Measurements from ENCODE around the gene RLF.
"Not testable (repeated sequence)": the region's sequence is repeated elsewhere in the genome, so short reads cannot be mapped to it uniquely, and the experiment has no call there.

Gene RLF

GRCh38 chr1:40210511-40211204, 49.5 kb downstream of the RLF start:
- no peak for DNase-seq (ENCODE audit: low read depth)
- no peak overlapping the region for H3K4me3 ChIP-seq (ENCODE audit: low read depth, low read length)
- no peak for TF ChIP-seq CTCF (IDR thresholded peaks at IDR 0.05; ENCODE audit: insufficient read depth, low read depth, low read length, missing control alignments)

- no peak overlapping the region for H3K4me3 ChIP-seq (ENCODE audit: low read depth, low read length)
- TF ChIP-seq CTCF (IDR thresholded peaks at IDR 0.05; ENCODE audit: insufficient read depth, low read depth, low read length, missing control alignments) = no peak
- DNase-seq (ENCODE audit: low read depth) = no peak
Measured at GRCh38 chr1:40218333-40218732, 57.1 kb downstream of the RLF start.

GRCh38 chr1:40221471-40221905, 60.3 kb downstream of the RLF start:
- not testable (repeated sequence) for DNase-seq (ENCODE audit: low read depth); H3K4me3 ChIP-seq (ENCODE audit: low read depth, low read length)

- DNase-seq (ENCODE audit: low read depth) = no peak
- no peak overlapping the region for H3K4me3 ChIP-seq (ENCODE audit: low read depth, low read length)
- no peak for TF ChIP-seq CTCF (IDR thresholded peaks at IDR 0.05; ENCODE audit: insufficient read depth, low read depth, low read length, missing control alignments)
Measured at GRCh38 chr1:40221977-40222772, 61.0 kb downstream of the RLF start.

- H3K4me3 ChIP-seq (ENCODE audit: low read depth, low read length) = no peak overlapping the region
- no peak for TF ChIP-seq CTCF (IDR thresholded peaks at IDR 0.05; ENCODE audit: insufficient read depth, low read depth, low read length, missing control alignments)
- DNase-seq (ENCODE audit: low read depth) = peak; percentile 41
Measured at GRCh38 chr1:40224040-40224439, 62.9 kb downstream of the RLF start.

GRCh38 chr1:40226192-40226591, 65.0 kb downstream of the RLF start:
- TF ChIP-seq CTCF (IDR thresholded peaks at IDR 0.05; ENCODE audit: insufficient read depth, low read depth, low read length, missing control alignments) = no peak
- no peak overlapping the region for H3K4me3 ChIP-seq (ENCODE audit: low read depth, low read length)

GRCh38 chr1:40232444-40232843, 71.3 kb downstream of the RLF start:
- no peak for TF ChIP-seq CTCF (IDR thresholded peaks at IDR 0.05; ENCODE audit: insufficient read depth, low read depth, low read length, missing control alignments)
- H3K4me3 ChIP-seq (ENCODE audit: low read depth, low read length) = no peak overlapping the region
- DNase-seq (ENCODE audit: low read depth) = peak; percentile 98

More at GRCh38 chr1:40226192-40226591, 65.0 kb downstream of the RLF start:
- DNase-seq (ENCODE audit: low read depth) = no peak
